Measurements from ENCODE around the gene ALMS1. TPM values are rescaled to one million over a fixed set of nuclear protein-coding genes. Genes with fewer than 3 reads are reported as not detected.

Gene ALMS1
- total RNA-seq, 1 donor from 2014 or later: 19.4 TPM

DNA sequence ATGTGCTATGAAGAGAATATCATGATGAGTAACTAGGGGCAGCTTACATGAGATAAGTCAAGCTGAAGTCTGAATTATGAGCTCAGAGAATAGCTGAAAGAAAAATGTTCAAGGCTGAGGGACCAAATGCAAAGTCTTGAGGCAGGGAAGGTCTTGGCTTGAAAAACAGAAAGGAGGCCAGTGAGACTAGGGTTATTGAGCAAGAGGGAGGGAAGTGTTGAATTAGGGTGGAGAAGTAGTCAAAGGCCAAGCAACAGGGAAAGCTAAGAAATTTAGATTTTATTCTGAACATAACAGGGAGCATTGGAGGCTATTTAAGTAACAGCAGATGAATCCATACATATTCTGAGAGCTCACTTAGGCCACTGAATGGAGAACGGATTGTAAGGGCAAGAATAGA is 11.4 kb upstream of the ALMS1 start:
- no peaks in the 10 kb centered on the region for H3K4me1 Mint-ChIP-seq (ENCODE audit: low read depth)
- H3K4me3 Mint-ChIP-seq: no peak overlapping the region
- H3K36me3 Mint-ChIP-seq (ENCODE audit: low read depth): no peaks in the 10 kb centered on the region
- intact Hi-C loops (cut with micrococcal nuclease): no loop called here
- H3K27ac Mint-ChIP-seq: no peak overlapping the region
- H3K27me3 Mint-ChIP-seq (ENCODE audit: insufficient read depth): peaks cover 20% of the 10 kb centered on the region
- DNase-seq (ENCODE audit: low spot score): no peak
- no peaks in the 10 kb centered on the region for H3K9me3 Mint-ChIP-seq

DNA sequence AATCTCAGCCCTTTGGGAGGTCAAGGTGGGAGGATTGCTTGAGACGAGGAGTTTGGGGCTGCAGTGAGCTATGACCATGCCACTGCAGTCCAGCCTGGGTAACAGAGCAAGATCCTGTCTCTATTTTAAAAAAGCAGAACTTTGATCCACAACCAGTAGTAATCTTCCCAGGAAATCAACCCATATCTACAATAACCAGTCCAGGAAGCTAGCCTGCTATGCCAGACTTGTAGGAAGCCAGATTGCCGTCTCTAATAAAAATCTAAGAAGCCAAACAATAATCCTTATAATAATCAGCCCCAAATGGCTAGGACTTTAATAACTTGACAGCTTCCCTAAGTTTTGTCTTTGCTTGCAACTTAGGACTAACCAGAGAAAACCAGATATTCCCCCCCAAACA is 9.0 kb upstream of the ALMS1 start:
- no peak overlapping the region for H3K27ac Mint-ChIP-seq
- no peak for DNase-seq (ENCODE audit: low spot score)
- intact Hi-C loops (cut with micrococcal nuclease): no loop called here
- H3K4me1 Mint-ChIP-seq (ENCODE audit: low read depth): no peaks in the 10 kb centered on the region
- no peak overlapping the region for H3K4me3 Mint-ChIP-seq
- peaks cover 24% of the 10 kb centered on the region for H3K27me3 Mint-ChIP-seq (ENCODE audit: insufficient read depth)
- no peaks in the 10 kb centered on the region for H3K36me3 Mint-ChIP-seq (ENCODE audit: low read depth)
- H3K9me3 Mint-ChIP-seq: no peaks in the 10 kb centered on the region

DNA sequence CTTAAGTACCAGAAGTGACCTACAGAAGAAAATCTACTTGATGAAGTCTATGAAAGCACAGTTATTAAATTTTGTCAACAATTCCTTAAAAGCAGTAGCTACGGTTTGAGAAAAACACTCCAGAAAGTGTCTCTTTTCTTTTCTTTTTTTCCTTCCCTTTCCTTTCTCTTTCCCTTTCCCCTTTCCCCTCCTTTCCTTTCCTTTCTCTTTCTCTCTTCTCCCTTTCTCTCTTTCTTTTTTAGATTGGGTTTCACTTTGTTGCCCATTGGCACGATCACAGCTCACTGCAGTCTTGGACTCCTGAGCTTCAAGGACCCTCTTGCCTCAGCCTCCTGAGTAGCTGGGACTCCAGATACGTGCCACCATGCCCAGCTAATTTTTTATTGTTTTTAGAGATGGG is 2.6 kb upstream of the ALMS1 start:
- intact Hi-C loops (cut with micrococcal nuclease): loop anchor here (10.0 kb wide), 1 partner anchor 1012 kb away; no protein-coding TSS in a partner anchor
- H3K27me3 Mint-ChIP-seq (ENCODE audit: insufficient read depth): peaks cover 10% of the 10 kb centered on the region
- H3K9me3 Mint-ChIP-seq: no peaks in the 10 kb centered on the region
- H3K36me3 Mint-ChIP-seq (ENCODE audit: low read depth): no peaks in the 10 kb centered on the region
- no peak for DNase-seq (ENCODE audit: low spot score)
- no peak overlapping the region for H3K27ac Mint-ChIP-seq
- H3K4me3 Mint-ChIP-seq: no peak overlapping the region
- H3K4me1 Mint-ChIP-seq (ENCODE audit: low read depth): peaks cover 23% of the 10 kb centered on the region

DNA sequence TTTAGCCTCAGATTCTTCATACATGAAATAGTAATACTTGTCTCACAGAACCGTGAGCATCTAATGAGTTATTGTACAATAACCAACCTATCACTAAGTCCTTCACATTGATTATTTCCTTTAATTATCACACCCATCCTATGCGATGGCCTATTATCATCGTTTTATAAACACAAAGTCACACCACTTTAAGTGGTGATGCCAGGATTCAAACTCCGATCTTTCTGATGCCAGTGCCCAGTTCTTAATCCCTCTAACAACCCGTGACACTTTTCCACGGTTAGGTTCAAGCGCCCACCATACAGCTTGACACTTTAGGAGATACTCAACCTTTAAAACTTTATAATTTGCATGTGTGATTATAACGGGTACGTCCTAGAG is 523 bp upstream of the ALMS1 start:
- no peak for DNase-seq (ENCODE audit: low spot score)
- Mint-ChIP-seq H3K4me3 (peak overlapping the region; percentile 92), H3K4me1 (ENCODE audit: low read depth) (peaks cover 37% of the 10 kb centered on the region), H3K27me3 (ENCODE audit: insufficient read depth) (no peaks in the 10 kb centered on the region), H3K36me3 (ENCODE audit: low read depth) (no peaks in the 10 kb centered on the region), H3K27ac (peak overlapping the region; percentile 79), H3K9me3 (no peaks in the 10 kb centered on the region)
- intact Hi-C loops (cut with micrococcal nuclease): loop anchor here (1.0 to 10.0 kb wide), 8 partner anchors 92 to 1572 kb away; partner anchors contain the start of genes CCT7, EGR4, INO80B and POLE4

DNA sequence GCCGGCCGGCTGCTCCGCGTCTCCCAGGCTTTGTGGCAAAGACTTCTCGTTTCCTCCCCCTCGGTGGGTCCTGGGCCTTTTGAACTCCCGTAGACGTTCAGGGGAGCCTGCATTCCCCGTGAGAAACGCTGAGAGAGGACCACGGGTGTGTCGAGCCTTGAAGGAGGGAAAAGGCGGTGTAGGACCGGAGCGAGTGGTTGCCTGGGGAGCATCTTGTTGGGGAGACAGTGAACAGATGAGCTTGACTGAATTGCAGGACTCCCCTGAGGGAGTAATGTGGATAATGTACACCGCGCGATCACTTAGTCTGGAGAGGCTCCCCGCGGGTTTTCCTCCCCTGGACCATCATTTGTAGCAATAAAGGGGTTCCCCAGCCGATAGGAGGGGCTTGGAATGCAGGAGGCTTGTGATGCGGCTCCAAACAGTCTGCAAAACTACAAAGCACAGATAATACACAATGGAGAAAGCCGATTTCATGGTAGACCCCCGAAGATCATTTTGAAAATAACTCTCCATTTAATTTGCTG is 769 bp downstream of the ALMS1 start:
- Mint-ChIP-seq H3K27ac (peak overlapping the region; percentile 90), H3K9me3 (no peaks in the 10 kb centered on the region), H3K36me3 (ENCODE audit: low read depth) (peaks cover 4% of the 10 kb centered on the region), H3K27me3 (ENCODE audit: insufficient read depth) (no peaks in the 10 kb centered on the region), H3K4me3 (peak overlapping the region; percentile 92), H3K4me1 (ENCODE audit: low read depth) (peaks cover 37% of the 10 kb centered on the region)
- no peak for DNase-seq (ENCODE audit: low spot score)
- intact Hi-C loops (cut with micrococcal nuclease): loop anchor here (1.0 to 10.0 kb wide), 6 partner anchors 172 to 1571 kb away; partner anchors contain the start of genes POLE4, SFXN5 and SMYD5

DNA sequence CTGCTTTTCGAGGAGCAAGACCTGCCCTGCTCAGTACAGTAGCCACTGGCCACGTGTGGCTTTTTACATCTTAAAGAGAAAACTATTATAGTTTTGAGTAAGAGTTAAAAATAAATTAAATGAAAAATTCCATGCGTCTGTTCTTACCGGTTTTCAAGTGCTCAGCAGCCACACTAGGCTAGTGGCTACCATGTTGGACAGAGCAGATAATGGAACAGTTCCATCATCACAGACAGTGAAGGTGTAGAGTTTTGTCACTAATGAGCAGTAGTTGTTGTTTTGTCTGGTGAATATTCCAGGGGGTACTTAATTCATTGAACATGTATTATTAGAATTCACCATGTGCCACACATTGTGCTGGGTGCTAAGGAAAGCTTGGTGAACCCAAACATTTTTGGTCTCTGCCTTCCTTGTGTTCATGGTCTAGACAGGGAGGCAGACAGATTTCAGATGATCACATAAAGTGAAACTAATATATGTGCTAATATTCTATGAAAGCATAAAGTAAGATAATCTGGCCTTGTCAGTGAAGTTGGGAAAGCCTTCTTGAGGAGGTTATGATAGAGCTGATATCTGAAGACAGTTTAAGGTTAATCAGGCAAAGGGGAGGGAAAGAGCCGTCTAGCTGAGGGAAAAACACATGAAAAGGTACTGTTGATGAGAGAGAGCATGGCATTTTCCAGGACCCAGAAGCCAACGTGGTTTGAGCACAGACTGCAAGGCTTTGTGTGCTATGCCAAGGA is 1.4 kb downstream of the ALMS1 start:
- no peaks in the 10 kb centered on the region for H3K9me3 Mint-ChIP-seq
- no peaks in the 10 kb centered on the region for H3K27me3 Mint-ChIP-seq (ENCODE audit: insufficient read depth)
- H3K4me3 Mint-ChIP-seq: peak overlapping the region; percentile 92
- peaks cover 37% of the 10 kb centered on the region for H3K4me1 Mint-ChIP-seq (ENCODE audit: low read depth)
- no peak for DNase-seq (ENCODE audit: low spot score)
- H3K36me3 Mint-ChIP-seq (ENCODE audit: low read depth): peaks cover 7% of the 10 kb centered on the region
- H3K27ac Mint-ChIP-seq: peak overlapping the region; percentile 36
- intact Hi-C loops (cut with micrococcal nuclease): loop anchor here (1.0 to 10.0 kb wide), 6 partner anchors 173 to 1570 kb away; partner anchors contain the start of genes POLE4, SFXN5 and SMYD5

DNA sequence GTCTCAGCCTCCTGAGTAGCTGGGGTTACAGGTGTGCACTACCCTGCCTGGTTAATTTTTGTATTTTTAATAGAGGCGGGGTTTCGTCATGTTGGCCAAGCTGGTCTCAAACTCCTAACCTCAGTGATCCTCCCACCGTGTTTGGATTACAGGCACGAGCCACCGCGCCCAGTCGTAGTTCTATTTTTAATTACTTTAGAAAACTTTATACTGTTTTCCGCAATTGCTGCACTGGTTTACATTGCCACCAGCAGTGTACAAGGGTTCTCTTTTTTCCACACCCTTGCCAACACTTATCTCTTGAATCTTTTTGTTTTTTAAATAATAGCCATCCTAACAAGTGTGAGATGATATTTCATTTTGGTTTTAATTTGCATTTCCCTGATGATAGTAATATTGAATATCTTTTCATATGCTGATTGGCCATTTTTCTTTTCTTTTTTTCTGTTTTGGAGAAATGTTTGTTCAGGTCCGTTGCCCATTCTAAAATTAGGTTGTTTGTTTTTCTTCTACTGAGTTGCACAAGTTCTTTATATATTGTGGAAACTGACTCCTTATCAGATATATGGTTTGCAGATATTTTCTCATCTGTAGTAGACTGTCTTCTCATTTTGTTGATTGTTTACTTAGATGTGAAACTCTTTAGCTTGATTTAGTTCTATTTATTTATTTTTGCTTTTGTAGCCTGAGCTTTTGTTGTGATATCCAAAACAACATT is 16.9 kb downstream of the ALMS1 start:
- intact Hi-C loops (cut with micrococcal nuclease): no loop called here
- H3K27me3 Mint-ChIP-seq (ENCODE audit: insufficient read depth): no peaks in the 10 kb centered on the region
- peaks cover 44% of the 10 kb centered on the region for H3K9me3 Mint-ChIP-seq
- H3K4me1 Mint-ChIP-seq (ENCODE audit: low read depth): peaks cover 5% of the 10 kb centered on the region
- no peak for DNase-seq (ENCODE audit: low spot score)
- peaks cover 15% of the 10 kb centered on the region for H3K36me3 Mint-ChIP-seq (ENCODE audit: low read depth)
- H3K4me3 Mint-ChIP-seq: no peak overlapping the region
- no peak overlapping the region for H3K27ac Mint-ChIP-seq

DNA sequence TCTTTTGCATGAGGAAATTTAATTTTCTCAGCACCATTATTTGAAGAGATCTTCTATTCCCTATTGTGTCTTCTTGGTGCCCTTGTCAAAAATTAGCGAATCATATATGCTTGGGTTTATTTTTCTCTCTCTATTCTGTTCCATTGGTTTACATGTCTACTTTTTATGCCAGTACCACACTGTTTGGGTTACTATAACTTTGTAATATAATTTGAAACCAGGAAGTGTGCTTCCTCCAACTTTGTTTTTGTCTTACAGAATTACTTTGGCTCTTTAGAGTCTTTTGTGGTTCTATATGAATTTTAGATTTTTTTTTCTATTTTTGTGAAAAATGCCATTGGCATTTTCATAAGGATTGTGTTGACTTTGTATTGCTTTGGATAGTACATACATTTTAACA is 17.6 kb downstream of the ALMS1 start:
- intact Hi-C loops (cut with micrococcal nuclease): no loop called here
- Mint-ChIP-seq H3K36me3 (ENCODE audit: low read depth) (peaks cover 15% of the 10 kb centered on the region), H3K4me3 (no peak overlapping the region), H3K27me3 (ENCODE audit: insufficient read depth) (no peaks in the 10 kb centered on the region), H3K27ac (no peak overlapping the region), H3K4me1 (ENCODE audit: low read depth) (peaks cover 5% of the 10 kb centered on the region), H3K9me3 (peaks cover 42% of the 10 kb centered on the region)
- no peak for DNase-seq (ENCODE audit: low spot score)

DNA sequence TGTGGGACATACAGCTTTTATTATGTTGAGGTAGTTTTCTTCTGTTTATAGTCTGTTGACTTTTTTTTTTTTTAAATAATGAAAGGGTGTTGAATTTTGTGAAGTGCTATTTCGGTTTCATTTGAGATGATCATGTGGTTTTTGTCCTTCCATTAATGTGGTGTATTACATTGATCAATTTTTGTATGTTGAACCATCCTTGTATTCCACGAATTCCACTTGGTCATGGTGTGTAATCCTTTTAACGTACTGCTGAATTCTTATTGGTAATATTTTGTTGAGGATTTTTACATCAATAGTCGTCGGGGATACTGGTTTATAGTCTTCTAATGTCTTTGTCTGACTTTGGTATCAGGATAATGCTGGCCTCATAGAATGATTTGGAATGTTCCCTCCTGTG is 18.8 kb downstream of the ALMS1 start:
- peaks cover 35% of the 10 kb centered on the region for H3K9me3 Mint-ChIP-seq
- intact Hi-C loops (cut with micrococcal nuclease): no loop called here
- no peak overlapping the region for H3K4me3 Mint-ChIP-seq
- no peak for DNase-seq (ENCODE audit: low spot score)
- no peak overlapping the region for H3K27ac Mint-ChIP-seq
- H3K27me3 Mint-ChIP-seq (ENCODE audit: insufficient read depth): no peaks in the 10 kb centered on the region
- H3K4me1 Mint-ChIP-seq (ENCODE audit: low read depth): peaks cover 5% of the 10 kb centered on the region
- peaks cover 10% of the 10 kb centered on the region for H3K36me3 Mint-ChIP-seq (ENCODE audit: low read depth)

DNA sequence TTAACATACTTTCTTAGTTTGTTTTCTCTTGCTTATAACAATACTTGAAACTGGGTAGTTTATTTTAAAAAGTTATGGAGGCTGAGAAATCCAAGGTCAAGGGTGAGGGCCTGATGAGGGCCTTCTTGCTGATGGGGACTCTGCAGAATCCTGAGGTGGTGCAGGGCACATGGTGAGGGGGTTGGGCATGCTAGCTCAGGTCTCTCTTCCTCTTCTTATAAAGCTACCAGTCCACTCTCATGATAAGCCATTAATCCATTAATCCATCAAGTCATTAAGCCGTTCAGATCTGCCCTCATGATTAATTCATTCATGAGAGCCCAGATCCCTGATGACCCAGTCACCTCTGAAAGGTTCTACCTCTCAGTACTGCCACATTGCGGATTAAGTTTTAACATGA is 21.4 kb downstream of the ALMS1 start:
- Mint-ChIP-seq H3K9me3 (peaks cover 32% of the 10 kb centered on the region), H3K27me3 (ENCODE audit: insufficient read depth) (no peaks in the 10 kb centered on the region), H3K36me3 (ENCODE audit: low read depth) (peaks cover 10% of the 10 kb centered on the region), H3K4me1 (ENCODE audit: low read depth) (peaks cover 1% of the 10 kb centered on the region), H3K27ac (no peak overlapping the region), H3K4me3 (no peak overlapping the region)
- DNase-seq (ENCODE audit: low spot score): no peak
- intact Hi-C loops (cut with micrococcal nuclease): no loop called here

DNA sequence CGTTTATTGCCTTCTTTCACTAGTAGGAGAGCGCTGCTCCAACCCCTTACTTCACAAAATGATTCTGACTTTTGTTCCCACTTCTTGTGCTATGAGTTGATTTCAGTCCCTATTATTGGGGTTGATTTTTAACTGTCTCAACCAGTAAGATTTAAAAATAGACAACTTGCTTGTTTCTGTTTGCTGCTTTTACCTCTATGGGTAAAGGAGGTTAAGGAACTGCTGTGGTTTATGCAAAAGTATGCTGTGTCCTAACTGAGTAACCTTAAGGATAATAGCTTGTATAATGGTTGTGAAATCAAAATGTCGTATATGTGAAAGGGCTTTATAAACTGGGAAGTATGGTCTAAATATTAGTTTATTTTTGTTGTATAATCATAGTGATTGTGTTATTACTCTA is 22.6 kb downstream of the ALMS1 start:
- peaks cover 25% of the 10 kb centered on the region for H3K9me3 Mint-ChIP-seq
- intact Hi-C loops (cut with micrococcal nuclease): no loop called here
- peaks cover 10% of the 10 kb centered on the region for H3K36me3 Mint-ChIP-seq (ENCODE audit: low read depth)
- H3K27ac Mint-ChIP-seq: no peak overlapping the region
- DNase-seq (ENCODE audit: low spot score): no peak
- H3K4me1 Mint-ChIP-seq (ENCODE audit: low read depth): no peaks in the 10 kb centered on the region
- H3K4me3 Mint-ChIP-seq: no peak overlapping the region
- H3K27me3 Mint-ChIP-seq (ENCODE audit: insufficient read depth): no peaks in the 10 kb centered on the region

DNA sequence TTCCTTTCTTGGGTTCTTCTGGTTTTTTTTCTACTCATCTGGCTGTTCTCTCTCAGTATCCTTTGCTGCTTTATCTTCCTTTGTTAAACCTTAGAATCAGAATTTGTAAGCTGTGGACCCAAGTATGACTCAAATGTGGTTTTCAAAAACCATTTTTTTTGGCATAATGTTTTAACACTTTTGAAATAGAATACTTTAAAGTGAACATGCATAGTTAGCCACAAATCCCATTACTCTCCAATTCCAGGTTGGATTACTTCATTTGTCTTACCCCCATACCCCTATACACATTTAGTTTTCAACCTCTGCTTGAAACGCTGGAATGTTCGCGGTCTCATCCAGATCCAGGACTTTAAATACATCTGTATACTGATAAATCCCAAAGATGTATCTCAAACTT is 29.1 kb downstream of the ALMS1 start:
- H3K27ac Mint-ChIP-seq: no peak overlapping the region

DNA sequence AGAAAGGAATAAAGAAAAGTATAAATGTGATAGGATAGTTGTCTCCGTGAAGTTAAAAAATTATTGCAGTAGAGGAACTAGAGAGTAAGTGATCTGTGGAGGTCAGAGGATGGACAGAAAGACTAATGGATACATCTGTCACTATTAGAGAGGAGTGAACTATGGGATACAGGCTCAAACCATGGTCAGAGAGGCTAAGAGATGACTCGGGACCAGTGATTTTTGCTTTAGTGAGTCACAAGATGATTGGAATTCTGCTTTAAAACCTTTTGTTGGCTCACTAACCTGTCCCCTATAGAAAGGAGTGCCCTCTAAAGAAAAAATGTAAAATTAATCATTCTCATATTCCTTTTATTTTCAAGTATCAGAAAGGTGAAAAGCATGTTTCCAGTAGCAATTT is 30.3 kb downstream of the ALMS1 start:
- Mint-ChIP-seq H3K36me3 (ENCODE audit: low read depth) (peaks cover 9% of the 10 kb centered on the region), H3K9me3 (no peaks in the 10 kb centered on the region), H3K4me1 (ENCODE audit: low read depth) (no peaks in the 10 kb centered on the region), H3K27me3 (ENCODE audit: insufficient read depth) (no peaks in the 10 kb centered on the region), H3K4me3 (no peak overlapping the region), H3K27ac (no peak overlapping the region)
- no peak for DNase-seq (ENCODE audit: low spot score)
- intact Hi-C loops (cut with micrococcal nuclease): no loop called here

More for the DNA sequence above, 29.1 kb downstream of the ALMS1 start:
- intact Hi-C loops (cut with micrococcal nuclease): no loop called here
- H3K27me3 Mint-ChIP-seq (ENCODE audit: insufficient read depth): no peaks in the 10 kb centered on the region
- peaks cover 5% of the 10 kb centered on the region for H3K36me3 Mint-ChIP-seq (ENCODE audit: low read depth)
- H3K4me1 Mint-ChIP-seq (ENCODE audit: low read depth): no peaks in the 10 kb centered on the region
- no peaks in the 10 kb centered on the region for H3K9me3 Mint-ChIP-seq
- H3K4me3 Mint-ChIP-seq: no peak overlapping the region
- no peak for DNase-seq (ENCODE audit: low spot score)

Measured in activated T-helper 1 cell treated with anti-CD3 and anti-CD28 coated beads, Interleukin-12 subunit alpha, Interleukin-12 subunit beta, Interleukin-2, Interleukin-4 antibody, amounts not matched to agents 30 ng/mL and 10 ng/mL and 1 ng/mL, durations not matched to agents 14 hours and 24 hours and 36 hours (primary cell).